K562 (cell line): ENCODE measurements around the gene CAMK1D. TPM values are rescaled to one million over a fixed set of nuclear protein-coding genes. Genes with fewer than 3 reads are reported as not detected.

Experiments used
- ATAC-seq: fragments of 200-7000 bp; cut with Tn5 transposase; 3 replicates; pipeline ENCODE4 v1.9.1; 2020; ENCODE audit warnings: moderate library complexity
- BruUV-seq: library from RNA; stranded (reverse); fragments of 400-500 nt; replicated peaks from 2 replicates; lab custom pipeline; 2021; lab: Mats Ljungman, UMichigan
- CTCF ChIA-PET: fragments of 300-600 bp; formaldehyde crosslinking; extraction: SDS; loops from one replicate; lab custom pipeline; 2021; ENCODE audit warnings: low intra/inter-chr PET ratio; lab: Yijun Ruan, JAX
- POLR2A ChIA-PET: fragments of 300-600, 350-650 bp; sonication (Branson Sonifier 250); formaldehyde crosslinking; extraction: SDS; loops from one replicate; lab custom pipeline; 2021; ENCODE audit warnings: antibody characterized with exemption, inconsistent platforms; lab: Yijun Ruan, JAX
- DNase-seq, 4 experiments: peaks; one replicate each; pipeline versions ENCODE4 v3.0.0 to v3.0.0-alpha.2; 2011 to 2018; ENCODE audit warnings: low spot score in 3 of 4, mixed read lengths in 3 of 4; ENCODE audit errors: extremely low read depth in 1 of 4
- FAIRE-seq: peaks from 2 replicates; lab custom pipeline; 2011; peaks lifted over from hg19 to GRCh38; lab: Jason Lieb, UNC
- H2AFZ ChIP-seq: 2 replicates; pipeline ENCODE4 v1.6.0; 2011; ENCODE audit warnings: low read depth, low read length, control low read depth, inconsistent platforms
- H3K27ac ChIP-seq: fragments of 200-600 bp; 3 replicates; pipeline ENCODE4 v1.8.0; 2011; ENCODE audit warnings: low read depth, mild to moderate bottlenecking, control low read depth, inconsistent platforms, low read length, moderate library complexity, mixed read lengths; ENCODE audit errors: extremely low read depth
- H3K27me3 ChIP-seq, 2 experiments: fragments of 300-600 bp in 1 of 2; 2 replicates in 1 of 2; 3 replicates in 1 of 2; pipeline versions ENCODE4 v1.6.0 to v1.8.0; 2011; ENCODE audit warnings: inconsistent platforms in 2 of 2, low read length in 2 of 2, mild to moderate bottlenecking in 1 of 2, mixed read lengths in 1 of 2, moderate library complexity in 1 of 2; ENCODE audit not compliant: control insufficient read depth in 2 of 2, insufficient read depth in 2 of 2
- H3K36me3 ChIP-seq: fragments of 300-600 bp; 3 replicates; pipeline ENCODE4 v1.8.0; 2011; ENCODE audit warnings: mild to moderate bottlenecking, low read length, inconsistent platforms; ENCODE audit not compliant: control insufficient read depth, insufficient read depth
- H3K4me1 ChIP-seq, 2 experiments: fragments of 200-600 bp in 1 of 2; replicated peaks in 1 of 2; 2 replicates in 1 of 2; 3 replicates in 1 of 2; pipeline versions ENCODE4 v1.5.1 to v1.8.0; 2011; ENCODE audit warnings: inconsistent platforms in 2 of 2, low read length in 2 of 2, mild to moderate bottlenecking in 1 of 2, mixed read lengths in 1 of 2, moderate library complexity in 1 of 2; ENCODE audit not compliant: control insufficient read depth in 2 of 2, insufficient read depth in 2 of 2
- H3K4me2 ChIP-seq: 2 replicates; pipeline ENCODE4 v1.6.1; 2011; ENCODE audit warnings: low read length, control low read depth, inconsistent platforms, mixed read lengths; ENCODE audit not compliant: insufficient read depth
- H3K4me3 ChIP-seq: fragments of 200-600 bp; sonication (generic), shearing (Covaris generic); 2 replicates; pipeline ENCODE4 v1.5.1; 2016; ENCODE audit warnings: control low read depth, inconsistent platforms
- H3K79me2 ChIP-seq: fragments of 200-600 bp; 3 replicates; pipeline ENCODE4 v1.8.0; 2011; ENCODE audit warnings: low read length, inconsistent platforms; ENCODE audit not compliant: control insufficient read depth, insufficient read depth
- H3K9ac ChIP-seq, 2 experiments: 2 replicates each; pipeline versions ENCODE4 v1.6.0 to v1.6.1; 2011; ENCODE audit warnings: low read depth in 2 of 2, low read length in 2 of 2, control low read depth in 1 of 2, inconsistent platforms in 1 of 2, mild to moderate bottlenecking in 1 of 2, mixed read lengths in 1 of 2; ENCODE audit not compliant: insufficient read depth in 1 of 2
- H3K9me1 ChIP-seq: one replicate; pipeline ENCODE4 v1.6.0; 2011; ENCODE audit warnings: inconsistent platforms, mild to moderate bottlenecking, low read length, moderate library complexity; ENCODE audit not compliant: control insufficient read depth, insufficient read depth
- H3K9me3 ChIP-seq: replicated peaks from 2 replicates; pipeline ENCODE4 v1.5.1; 2011; ENCODE audit warnings: low read depth, low read length, inconsistent platforms; ENCODE audit not compliant: control insufficient read depth, insufficient read depth
- H4K20me1 ChIP-seq: replicated peaks from 2 replicates; pipeline ENCODE4 v1.6.1; 2011; ENCODE audit warnings: low read length, inconsistent platforms, mixed read lengths; ENCODE audit not compliant: control insufficient read depth, insufficient read depth
- ATF7 ChIP-seq: fragments of 450-650 bp; IDR thresholded peaks from 2 replicates; pipeline ENCODE4 v1.7.1; 2014; ENCODE audit warnings: mild to moderate bottlenecking, moderate library complexity
- CCNT2 ChIP-seq: IDR thresholded peaks from 2 replicates; pipeline ENCODE4 v1.6.1; 2011; ENCODE audit warnings: borderline replicate concordance, low read depth, mild to moderate bottlenecking, moderate library complexity, mixed read lengths, low read length; ENCODE audit not compliant: insufficient read length; ENCODE audit errors: extremely low read depth
- FOXJ3 ChIP-seq: sonication (generic); formaldehyde crosslinking; IDR thresholded peaks from 2 replicates; pipeline ENCODE4 v1.4.0; 2020; ENCODE audit warnings: mild to moderate bottlenecking, missing genetic modification reagents
- GATA2 ChIP-seq: sonication (generic); formaldehyde crosslinking; IDR thresholded peaks from 2 replicates; pipeline ENCODE4 v1.4.0; 2020; ENCODE audit warnings: mild to moderate bottlenecking, missing genetic modification reagents
- GATAD2A ChIP-seq: fragments of 450-650 bp; IDR thresholded peaks from 2 replicates; pipeline ENCODE4 v1.6.1; 2017
- HMGXB4 ChIP-seq: sonication (generic); formaldehyde crosslinking; IDR thresholded peaks from 2 replicates; pipeline ENCODE4 v1.8.1; 2023; ENCODE audit warnings: mild to moderate bottlenecking, missing genetic modification reagents
- HNRNPH1 ChIP-seq: fragments of 200-400 bp; formaldehyde crosslinking; optimal IDR thresholded peaks from 2 replicates; pipeline ENCODE3; 2017; ENCODE audit warnings: low read depth, mild to moderate bottlenecking, low read length, moderate library complexity
- HNRNPK ChIP-seq: fragments of 200-400 bp; formaldehyde crosslinking; IDR thresholded peaks from one replicate; pipeline ENCODE4 v1.6.1; 2018; ENCODE audit warnings: mild to moderate bottlenecking, low read depth, low read length; ENCODE audit not compliant: poor library complexity, severe bottlenecking
- NELFE ChIP-seq: IDR thresholded peaks from 2 replicates; pipeline ENCODE4 v1.6.1; 2011; ENCODE audit warnings: mild to moderate bottlenecking; ENCODE audit not compliant: insufficient read depth, insufficient read length
- PHF21A ChIP-seq: fragments of 450-650 bp; IDR thresholded peaks from 2 replicates; pipeline ENCODE4 v1.6.1; 2017; ENCODE audit warnings: low read depth, borderline replicate concordance
- RCOR1 ChIP-seq, 2 experiments: IDR thresholded peaks; 2 replicates each; pipeline ENCODE4 v1.6.1; 2012; ENCODE audit warnings: low read depth in 2 of 2, low read length in 2 of 2, borderline replicate concordance in 1 of 2, improper control_type of control experiment in 1 of 2
- RUNX1 ChIP-seq: sonication (generic); IDR thresholded peaks from 2 replicates; pipeline ENCODE4 v1.6.1; 2016; ENCODE audit warnings: antibody characterized with exemption, low read depth
- TCF15 ChIP-seq: fragments of 250-450 bp; sonication (Bioruptor Pico); IDR thresholded peaks from 2 replicates; pipeline ENCODE4 v1.8.0; 2022; ENCODE audit warnings: moderate library complexity, mild to moderate bottlenecking, inconsistent platforms
- VEZF1 ChIP-seq: fragments of 200-800 bp; sonication (Bioruptor generic); IDR thresholded peaks from 2 replicates; pipeline ENCODE4 v1.6.1; 2017; ENCODE audit warnings: missing genetic modification characterization, missing compliant biosample characterization
- ZNF224 ChIP-seq: sonication (generic); formaldehyde crosslinking; IDR thresholded peaks from 2 replicates; pipeline ENCODE4 v1.8.0; 2022; ENCODE audit warnings: mild to moderate bottlenecking, missing genetic modification reagents
- ZNF830 ChIP-seq: fragments of 250-450 bp; sonication (Bioruptor Pico); IDR thresholded peaks from 2 replicates; pipeline ENCODE4 v1.5.0; 2021; ENCODE audit warnings: mild to moderate bottlenecking
- WGBS: fragments of 100-300 bp; shearing (Covaris generic); methylation state at CpG from one replicate; pipeline ENCODE4 v1.1.6; 2016; ENCODE audit warnings: low coverage, mixed read lengths; ENCODE audit not compliant: insufficient coverage; ENCODE audit errors: missing lambda C conversion rate; 5-methylcytosine and 5-hydroxymethylcytosine counted together
- in situ Hi-C: fragments of 300-500 bp; cut with MboI; formaldehyde crosslinking; loops from 4 replicates; pipeline ENCODE4 v1.15.0; 2018; ENCODE audit warnings: inconsistent platforms, mixed read lengths
- intact Hi-C: fragments of 100-400 bp; cut with micrococcal nuclease; formaldehyde crosslinking; loops from 2 replicates; pipeline ENCODE4 v1.14.2; 2022
- polyA plus RNA-seq, 8 experiments: library from polyadenylated mRNA; depleted of rRNA in 4 of 8; stranded (reverse) in 5 of 8; unstranded in 3 of 8; fragments of >200 nt; fragmentation: Nextera tagmentation in 2 of 8; fragmentation: Illumina TruSeq in 1 of 8; extraction: Ambion mirVana in 2 of 8; extraction: Trizol in 1 of 8; gene quantifications; 2 replicates each; pipeline versions ENCODE4 v1.2.1 to v1.2.3, GENCODE V29; 2011 to 2014; ENCODE audit warnings: inconsistent platforms in 1 of 8, missing spikeins in 1 of 8
- total RNA-seq, 7 experiments: library from RNA; depleted of rRNA in 6 of 7; stranded (reverse); fragments of >200 nt in 6 of 7; fragmentation: Illumina TruSeq in 2 of 7; extraction: Trizol in 2 of 7; gene quantifications; 2 replicates each; pipeline versions ENCODE4 v1.2.1 to v1.2.3, GENCODE V29; 2011 to 2021; ENCODE audit warnings: low replicate concordance in 1 of 7

The CAMK1D gene
- total and polyA plus RNA-seq, 9 of the 15 experiments (the other 6 are each of a cell fraction or from before 2014, with no cell fraction given) = 0.12 to 0.24 (median 0.20) TPM; not detected in 5

GRCh38 chr10:12490963-12491362 lies 141.6 kb downstream of the CAMK1D start:
- no peaks in the 10 kb centered on the region for H3K9me1 ChIP-seq
- 0 out of 2 replicates have a peak, but pooled peaks cover 4% of the 10 kb centered on the region for H4K20me1 ChIP-seq
- no peak overlapping the region for H3K4me2 ChIP-seq
- no peak overlapping the region for H3K4me3 ChIP-seq
- H3K9ac ChIP-seq = no peak overlapping the region
- no TSS peak for BruUV-seq
- TF ChIP-seq GATA2 (CRISPR knock-in tag) (no peak), ZNF830 (CRISPR knock-in tag) (no peak), NELFE (no peak), GATAD2A (no peak), ATF7 (no peak), RUNX1 (no peak), FOXJ3 (CRISPR knock-in tag) (no peak), HNRNPK (no peak), HMGXB4 (no peak), ZNF224 (no peak), HNRNPH1 (no peak), VEZF1 (no peak), CCNT2 (no peak), PHF21A (no peak), RCOR1 (IDR thresholded peaks at IDR 0.05; ENCODE audit: borderline replicate concordance in 1 of 2, low read depth in 2 of 2, low read length in 2 of 2) (no peak), TCF15 (CRISPR knock-in tag) (no peak)
- H3K36me3 ChIP-seq = no peaks in the 10 kb centered on the region
- FAIRE-seq = no peak
- H2AFZ ChIP-seq = no peak overlapping the region
- peaks cover 20 to 31% of the 10 kb centered on the region in 2 experiments for H3K27me3 ChIP-seq
- no peaks in the 10 kb centered on the region for H3K9me3 ChIP-seq
- no peaks in the 10 kb centered on the region for H3K79me2 ChIP-seq
- H3K27ac ChIP-seq = no peak overlapping the region
- DNase-seq = no peak
- ChIA-PET CTCF (no interaction called here), POLR2A (no interaction called here)
- 0% methylated on average over 1 of the region's 1 CpG for WGBS
- in situ Hi-C loops = no loop called here
- intact Hi-C loops = no loop called here
- no peaks in the 10 kb centered on the region for H3K4me1 ChIP-seq
- ATAC-seq = no peak
